ENCODE data around the gene TBC1D14.

GRCh38 chr4:7073526-7074390 lies 164.1 kb downstream of the TBC1D14 start:
- no peak for TF ChIP-seq CREB1 (IDR thresholded peaks at IDR 0.05)
- no peak for TF ChIP-seq POLR2AphosphoS5 (IDR thresholded peaks at IDR 0.05; ENCODE audit: low read depth, low read length)
- no peak for TF ChIP-seq CTCF (IDR thresholded peaks at IDR 0.05; ENCODE audit: control extremely low read depth in 1 of 3, insufficient read depth in 1 of 3, low read depth in 1 of 3, low read length in 3 of 3)
- no peak for TF ChIP-seq RXRA (IDR thresholded peaks at IDR 0.05; ENCODE audit: insufficient read depth, low read depth, low read length)
- no peak for TF ChIP-seq POLR2A (IDR thresholded peaks at IDR 0.05; ENCODE audit: control extremely low read depth in 1 of 2, low read depth in 2 of 2, low read length in 2 of 2)
- TF ChIP-seq EGR1 (IDR thresholded peaks at IDR 0.05; ENCODE audit: borderline replicate concordance, low read depth, low read length), result no peak
